GM19240 (cell line): Measurements from ENCODE around the gene CLRN3.

Experiments used
- DNase-seq: peaks from one replicate; pipeline ENCODE4 v3.0.0; 2011; ENCODE audit warnings: low spot score; ENCODE audit not compliant: insufficient read length

Gene CLRN3

GRCh38 chr10:127892743-127893142 lies at the start of gene CLRN3:
TSS of gene CLRN3 (minus strand) at chr10:127892941. CDS start at chr10:127892784, 157 bp downstream.
- DNase-seq = no peak

GRCh38 chr10:127940866-127941640 lies 48.3 kb upstream of the CLRN3 start:
- no peak for DNase-seq

- no peak for DNase-seq
These were observed 47.1 kb upstream of the CLRN3 start for GRCh38 chr10:127939786-127940330.

GRCh38 chr10:127937915-127938463 lies 45.2 kb upstream of the CLRN3 start:
- no peak for DNase-seq

- DNase-seq = no peak
These were observed 44.3 kb upstream of the CLRN3 start for GRCh38 chr10:127937069-127937468.

GRCh38 chr10:127935071-127935561 lies 42.4 kb upstream of the CLRN3 start:
- no peak for DNase-seq

- DNase-seq = no peak
These were observed 41.6 kb upstream of the CLRN3 start for GRCh38 chr10:127934383-127934782.

- no peak for DNase-seq
These were observed 40.5 kb upstream of the CLRN3 start for GRCh38 chr10:127933271-127933670.

GRCh38 chr10:127932521-127933270 lies 40.0 kb upstream of the CLRN3 start:
- no peak for DNase-seq

GRCh38 chr10:127928021-127928806 lies 35.5 kb upstream of the CLRN3 start:
- no peak for DNase-seq

GRCh38 chr10:127926455-127926854 lies 33.7 kb upstream of the CLRN3 start:
- no peak for DNase-seq

- DNase-seq = no peak
These were observed 32.9 kb upstream of the CLRN3 start for GRCh38 chr10:127925471-127926207.

- no peak for DNase-seq
These were observed 30.9 kb upstream of the CLRN3 start for GRCh38 chr10:127923646-127924045.

GRCh38 chr10:127922675-127923366 lies 30.1 kb upstream of the CLRN3 start:
- no peak for DNase-seq

GRCh38 chr10:127922206-127922605 lies 29.5 kb upstream of the CLRN3 start:
- no peak for DNase-seq

GRCh38 chr10:127921753-127922145 lies 29.0 kb upstream of the CLRN3 start:
- no peak for DNase-seq

GRCh38 chr10:127921075-127921752 lies 28.5 kb upstream of the CLRN3 start:
- DNase-seq = no peak

GRCh38 chr10:127920306-127921074 lies 27.7 kb upstream of the CLRN3 start:
- no peak for DNase-seq
